GM19328 (cell line): ENCODE results near the gene DNAJC9.

ENCODE experiments used
- ATAC-seq: cut with Tn5 transposase; IDR thresholded peaks from one replicate; pipeline ENCODE4 v1.9.1; 2021; ENCODE audit warnings: mild to moderate bottlenecking, moderate library complexity; ENCODE audit not compliant: unreplicated experiment

The DNAJC9 gene

GRCh38 chr10:73239908-73240307, 7.1 kb downstream of the DNAJC9 start:
- ATAC-seq: no peak

GRCh38 chr10:73238990-73239566, 8.0 kb downstream of the DNAJC9 start:
- ATAC-seq: no peak

GRCh38 chr10:73234695-73235094, 12.4 kb downstream of the DNAJC9 start:
- ATAC-seq: no peak

GRCh38 chr10:73233883-73234282, 13.2 kb downstream of the DNAJC9 start:
- ATAC-seq: no peak

GRCh38 chr10:73232887-73233286, 14.2 kb downstream of the DNAJC9 start:
- ATAC-seq: no peak

GRCh38 chr10:73229567-73229966, 17.5 kb downstream of the DNAJC9 start:
- ATAC-seq: no peak

GRCh38 chr10:73228247-73228646, 18.8 kb downstream of the DNAJC9 start:
- no peak for ATAC-seq

- no peak for ATAC-seq
Measured at GRCh38 chr10:73226663-73227062, 20.4 kb downstream of the DNAJC9 start.

- ATAC-seq: no peak
Measured at GRCh38 chr10:73225518-73225917, 21.5 kb downstream of the DNAJC9 start.

GRCh38 chr10:73220989-73221388, 26.1 kb downstream of the DNAJC9 start:
- ATAC-seq: no peak

- no peak for ATAC-seq
Measured at GRCh38 chr10:73219384-73219783, 27.7 kb downstream of the DNAJC9 start.

- ATAC-seq: no peak
Measured at GRCh38 chr10:73218431-73219191, 28.4 kb downstream of the DNAJC9 start.

- no peak for ATAC-seq
Measured at GRCh38 chr10:73217628-73218027, 29.4 kb downstream of the DNAJC9 start.

GRCh38 chr10:73215749-73216148, 31.3 kb downstream of the DNAJC9 start:
- ATAC-seq: no peak

GRCh38 chr10:73211106-73211811, 35.8 kb downstream of the DNAJC9 start:
- no peak for ATAC-seq

- no peak for ATAC-seq
Measured at GRCh38 chr10:73210395-73211105, 36.5 kb downstream of the DNAJC9 start.

- ATAC-seq: no peak
Measured at GRCh38 chr10:73209705-73210104, 37.4 kb downstream of the DNAJC9 start.

GRCh38 chr10:73207883-73208282, 39.2 kb downstream of the DNAJC9 start:
- no peak for ATAC-seq

- ATAC-seq: no peak
Measured at GRCh38 chr10:73206385-73206784, 40.7 kb downstream of the DNAJC9 start.

- ATAC-seq: no peak
Measured at GRCh38 chr10:73205890-73206289, 41.2 kb downstream of the DNAJC9 start.

- ATAC-seq: no peak
Measured at GRCh38 chr10:73205081-73205480, 42.0 kb downstream of the DNAJC9 start.
